ENCODE data around the gene CDC42BPG. TPM values are rescaled to one million over a fixed set of nuclear protein-coding genes. Genes with fewer than 3 reads are reported as not detected.

CDC42BPG gene
- total and polyA plus RNA-seq, 9 of the 15 experiments (the other 6 are each of a cell fraction or from before 2014, with no cell fraction given), result 0.04 to 8.8 (median 2.1) TPM

DNA sequence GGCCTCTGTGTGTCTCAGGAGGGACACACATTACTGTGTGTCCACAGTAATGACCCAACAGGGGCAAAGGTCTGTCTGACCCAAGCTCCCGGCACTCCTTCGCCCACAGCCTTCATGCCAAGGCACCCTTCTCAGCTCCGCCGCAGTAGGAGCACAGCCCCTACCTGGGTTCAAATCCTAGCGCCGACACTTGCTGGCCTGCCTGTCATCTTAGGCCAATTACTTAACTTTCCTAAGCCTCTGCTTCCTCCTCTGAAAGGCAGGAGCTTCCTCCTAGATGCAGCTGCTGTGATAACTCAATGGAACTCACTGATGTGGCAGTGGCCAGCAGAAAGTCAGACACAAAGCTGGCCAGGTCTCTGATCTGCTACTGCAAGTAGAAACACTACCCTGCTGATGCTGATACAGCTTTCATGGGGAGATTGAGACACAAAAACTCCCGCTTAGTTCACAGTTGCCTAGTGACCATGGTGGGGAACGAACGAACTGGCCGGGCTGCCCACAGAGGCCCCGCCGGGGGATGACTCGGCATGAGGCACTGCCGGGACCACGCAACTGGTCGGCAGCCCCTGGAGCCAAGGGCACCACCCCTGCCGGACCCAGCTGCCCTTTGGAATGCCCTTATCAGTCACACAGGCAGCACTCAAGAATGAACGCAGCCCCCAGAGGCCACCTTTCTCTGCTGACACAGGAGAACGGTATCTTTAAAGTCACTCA, 25.9 kb upstream of the CDC42BPG start (continued):
- TF ChIP-seq, protein P1, sequence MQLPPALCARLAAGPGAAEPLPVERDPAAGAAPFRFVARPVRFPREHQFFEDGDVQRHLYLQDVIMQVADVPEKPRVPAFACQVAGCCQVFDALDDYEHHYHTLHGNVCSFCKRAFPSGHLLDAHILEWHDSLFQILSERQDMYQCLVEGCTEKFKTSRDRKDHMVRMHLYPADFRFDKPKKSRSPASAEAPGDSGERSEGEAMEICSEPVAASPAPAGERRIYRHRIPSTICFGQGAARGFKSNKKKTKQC (CRISPR knock-in tag; IDR thresholded peaks at IDR 0.05), result no peak
- no peak for TF ChIP-seq NR2C2 (CRISPR knock-in tag; IDR thresholded peaks at IDR 0.05)
- TF ChIP-seq NR2C2 (tag; IDR thresholded peaks at IDR 0.05), result no peak; the same call in 1 of the 2 replicates
- TF ChIP-seq ZFP1 (CRISPR knock-in tag; IDR thresholded peaks at IDR 0.05), result no peak
- TF ChIP-seq TFAM (CRISPR knock-in tag; conservative IDR thresholded peaks at IDR 0.05), result no peak
- TF ChIP-seq, protein P2, sequence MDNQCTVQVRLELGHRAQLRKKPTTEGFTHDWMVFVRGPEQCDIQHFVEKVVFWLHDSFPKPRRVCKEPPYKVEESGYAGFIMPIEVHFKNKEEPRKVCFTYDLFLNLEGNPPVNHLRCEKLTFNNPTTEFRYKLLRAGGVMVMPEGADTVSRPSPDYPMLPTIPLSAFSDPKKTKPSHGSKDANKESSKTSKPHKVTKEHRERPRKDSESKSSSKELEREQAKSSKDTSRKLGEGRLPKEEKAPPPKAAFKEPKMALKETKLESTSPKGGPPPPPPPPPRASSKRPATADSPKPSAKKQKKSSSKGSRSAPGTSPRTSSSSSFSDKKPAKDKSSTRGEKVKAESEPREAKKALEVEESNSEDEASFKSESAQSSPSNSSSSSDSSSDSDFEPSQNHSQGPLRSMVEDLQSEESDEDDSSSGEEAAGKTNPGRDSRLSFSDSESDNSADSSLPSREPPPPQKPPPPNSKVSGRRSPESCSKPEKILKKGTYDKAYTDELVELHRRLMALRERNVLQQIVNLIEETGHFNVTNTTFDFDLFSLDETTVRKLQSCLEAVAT (IDR thresholded peaks at IDR 0.05), result no peak
- TF ChIP-seq CBX3 (IDR thresholded peaks at IDR 0.05; ENCODE audit: borderline replicate concordance in 1 of 2, low read length in 2 of 2), result no peak
- TF ChIP-seq CBFA2T3 (IDR thresholded peaks at IDR 0.05), result peak; percentile 88
- TF ChIP-seq HDAC8 (tag; IDR thresholded peaks at IDR 0.05), result no peak
- TF ChIP-seq POLR2AphosphoS5 (IDR thresholded peaks at IDR 0.05; ENCODE audit: control insufficient read depth, insufficient read depth, low read depth, low read length), result peak; percentile 42; the same call in 1 of the 2 replicates
- TF ChIP-seq RHOXF2B (CRISPR knock-in tag; conservative IDR thresholded peaks at IDR 0.05), result no peak
- no peak for TF ChIP-seq ZBTB1 (CRISPR knock-in tag; IDR thresholded peaks at IDR 0.05; ENCODE audit: borderline replicate concordance, low read depth)
- TF ChIP-seq KDM2B (CRISPR knock-in tag; IDR thresholded peaks at IDR 0.05), result no peak
- TF ChIP-seq IFI16 (CRISPR knock-in tag; IDR thresholded peaks at IDR 0.05), result no peak
- TF ChIP-seq, protein P3, sequence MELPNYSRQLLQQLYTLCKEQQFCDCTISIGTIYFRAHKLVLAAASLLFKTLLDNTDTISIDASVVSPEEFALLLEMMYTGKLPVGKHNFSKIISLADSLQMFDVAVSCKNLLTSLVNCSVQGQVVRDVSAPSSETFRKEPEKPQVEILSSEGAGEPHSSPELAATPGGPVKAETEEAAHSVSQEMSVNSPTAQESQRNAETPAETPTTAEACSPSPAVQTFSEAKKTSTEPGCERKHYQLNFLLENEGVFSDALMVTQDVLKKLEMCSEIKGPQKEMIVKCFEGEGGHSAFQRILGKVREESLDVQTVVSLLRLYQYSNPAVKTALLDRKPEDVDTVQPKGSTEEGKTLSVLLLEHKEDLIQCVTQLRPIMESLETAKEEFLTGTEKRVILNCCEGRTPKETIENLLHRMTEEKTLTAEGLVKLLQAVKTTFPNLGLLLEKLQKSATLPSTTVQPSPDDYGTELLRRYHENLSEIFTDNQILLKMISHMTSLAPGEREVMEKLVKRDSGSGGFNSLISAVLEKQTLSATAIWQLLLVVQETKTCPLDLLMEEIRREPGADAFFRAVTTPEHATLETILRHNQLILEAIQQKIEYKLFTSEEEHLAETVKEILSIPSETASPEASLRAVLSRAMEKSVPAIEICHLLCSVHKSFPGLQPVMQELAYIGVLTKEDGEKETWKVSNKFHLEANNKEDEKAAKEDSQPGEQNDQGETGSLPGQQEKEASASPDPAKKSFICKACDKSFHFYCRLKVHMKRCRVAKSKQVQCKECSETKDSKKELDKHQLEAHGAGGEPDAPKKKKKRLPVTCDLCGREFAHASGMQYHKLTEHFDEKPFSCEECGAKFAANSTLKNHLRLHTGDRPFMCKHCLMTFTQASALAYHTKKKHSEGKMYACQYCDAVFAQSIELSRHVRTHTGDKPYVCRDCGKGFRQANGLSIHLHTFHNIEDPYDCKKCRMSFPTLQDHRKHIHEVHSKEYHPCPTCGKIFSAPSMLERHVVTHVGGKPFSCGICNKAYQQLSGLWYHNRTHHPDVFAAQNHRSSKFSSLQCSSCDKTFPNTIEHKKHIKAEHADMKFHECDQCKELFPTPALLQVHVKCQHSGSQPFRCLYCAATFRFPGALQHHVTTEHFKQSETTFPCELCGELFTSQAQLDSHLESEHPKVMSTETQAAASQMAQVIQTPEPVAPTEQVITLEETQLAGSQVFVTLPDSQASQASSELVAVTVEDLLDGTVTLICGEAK (IDR thresholded peaks at IDR 0.05), result no peak
- TF ChIP-seq, protein P3 (CRISPR knock-in tag; IDR thresholded peaks at IDR 0.05), result no peak
- TF ChIP-seq DNMT1 (IDR thresholded peaks at IDR 0.05), result no peak
- no peak for TF ChIP-seq ZC3H11A (IDR thresholded peaks at IDR 0.05; ENCODE audit: low read depth, low read length)
- no peak for TF ChIP-seq ZNF184 (CRISPR knock-in tag; IDR thresholded peaks at IDR 0.05)

Measured in K562 (cell line).